ENCODE results near the gene STAT3.
"Not testable (repeated sequence)": the region's sequence is repeated elsewhere in the genome, so short reads cannot be mapped to it uniquely, and the experiment has no call there.

The STAT3 gene

GRCh38 chr17:42274253-42274542 lies 114.0 kb downstream of the STAT3 start:
- DNase-seq = no peak

GRCh38 chr17:42273474-42274252 lies 114.6 kb downstream of the STAT3 start:
- no peak for DNase-seq

GRCh38 chr17:42272162-42272907 lies 115.9 kb downstream of the STAT3 start:
- no peak for DNase-seq

- DNase-seq = no peak
These were observed 116.5 kb downstream of the STAT3 start for GRCh38 chr17:42271779-42272035.

- no peak for DNase-seq
These were observed 117.0 kb downstream of the STAT3 start for GRCh38 chr17:42271006-42271778.

GRCh38 chr17:42270596-42270995 lies 117.6 kb downstream of the STAT3 start:
- DNase-seq = no peak

GRCh38 chr17:42270170-42270535 lies 118.1 kb downstream of the STAT3 start:
- no peak for DNase-seq

- peak; percentile 6 for DNase-seq
These were observed 120.0 kb downstream of the STAT3 start for GRCh38 chr17:42268236-42268635.

- DNase-seq = peak; percentile 93
These were observed 121.1 kb downstream of the STAT3 start for GRCh38 chr17:42266918-42267766.

- no peak for DNase-seq
These were observed 121.8 kb downstream of the STAT3 start for GRCh38 chr17:42266462-42266861.

GRCh38 chr17:42264366-42264765 lies 123.9 kb downstream of the STAT3 start:
- DNase-seq = not testable (repeated sequence)
